Gastroesophageal sphincter (tissue), 4 donors: Measurements from ENCODE around the gene UGP2. TPM values are rescaled to one million over a fixed set of nuclear protein-coding genes. Genes with fewer than 3 reads are reported as not detected.

Experiments used
- ATAC-seq: fragments of 150-250 bp; one replicate; pipeline ENCODE4 v1.9.1; 2016; ENCODE audit warnings: mild to moderate bottlenecking, moderate library complexity
- H3K27ac ChIP-seq, 4 donors: fragments of 200-600 bp; sonication (generic) in 3 of 4; 1 replicate in 3 of 4; 2 replicates in 1 of 4; pipeline ENCODE4 v1.5.1; 2016 to 2019
- H3K27me3 ChIP-seq: fragments of 200-600 bp; sonication (generic); one replicate; pipeline ENCODE4 v1.5.1; 2019
- H3K36me3 ChIP-seq, 2 donors: fragments of 200-600 bp; sonication (generic); one replicate each; pipeline ENCODE4 v1.5.1; 2019; ENCODE audit warnings: control low read depth in 1 of 2
- H3K4me1 ChIP-seq, 3 donors: fragments of 200-600 bp; sonication (generic); 1 replicate in 2 of 3; 2 replicates in 1 of 3; pipeline ENCODE4 v1.5.1; 2016 to 2019; ENCODE audit warnings: control low read depth in 2 of 3
- H3K4me3 ChIP-seq, 2 donors: fragments of 200-600 bp; sonication (generic); one replicate each; pipeline ENCODE4 v1.5.1; 2019; ENCODE audit warnings: mild to moderate bottlenecking in 1 of 2, moderate library complexity in 1 of 2
- H3K9me3 ChIP-seq, 3 donors: fragments of 200-600 bp; sonication (generic); one replicate each; pipeline ENCODE4 v1.5.1; 2017 to 2019; ENCODE audit warnings: control low read depth in 2 of 3
- EP300 ChIP-seq: sonication (generic); formaldehyde crosslinking; IDR thresholded peaks from one replicate; pipeline ENCODE4 v1.6.1; 2017; ENCODE audit warnings: antibody characterized with exemption, mild to moderate bottlenecking
- POLR2A ChIP-seq, 2 donors: fragments of 450-650 bp; IDR thresholded peaks; one replicate each; pipeline ENCODE4 v1.6.1; 2017; ENCODE audit warnings: antibody characterized with exemption in 2 of 2, mild to moderate bottlenecking in 2 of 2, moderate library complexity in 1 of 2
- POLR2AphosphoS5 ChIP-seq: sonication (generic); formaldehyde crosslinking; IDR thresholded peaks from one replicate; pipeline ENCODE4 v1.6.1; 2017; ENCODE audit warnings: antibody characterized with exemption
- WGBS, 2 donors: methylation state at CpG; one replicate each; pipeline ENCODE4 v1.1.5; 2018; ENCODE audit warnings: low coverage in 1 of 2; 5-methylcytosine and 5-hydroxymethylcytosine counted together
- total RNA-seq, 4 donors: library from RNA; depleted of rRNA; stranded (reverse); fragments of >200 nt; gene quantifications; one replicate each; pipeline ENCODE4 v1.1.0, GENCODE V29; 2016
- TF ChIP-seq, protein P1 (sequence below), 4 experiments: fragments of 200-600 bp in 2 of 4; fragments of 450-650 bp in 2 of 4; sonication (generic) in 1 of 4; IDR thresholded peaks; one replicate each; pipeline ENCODE4 v1.5.1; 2017 to 2019; ENCODE audit warnings: antibody characterized with exemption in 4 of 4, mild to moderate bottlenecking in 2 of 4, moderate library complexity in 2 of 4

UGP2 gene
- total RNA-seq, 4 donors from 2014 or later = 151 to 222 (median 164) TPM

- H3K4me3 ChIP-seq = no peak overlapping the region
- no peak for ATAC-seq
- WGBS, 2 donors = 75 to 79% methylated on average over 1 of the region's 1 CpG
Measured at GRCh38 chr2:63878486-63878885, 36.8 kb downstream of the UGP2 start.

DNA sequence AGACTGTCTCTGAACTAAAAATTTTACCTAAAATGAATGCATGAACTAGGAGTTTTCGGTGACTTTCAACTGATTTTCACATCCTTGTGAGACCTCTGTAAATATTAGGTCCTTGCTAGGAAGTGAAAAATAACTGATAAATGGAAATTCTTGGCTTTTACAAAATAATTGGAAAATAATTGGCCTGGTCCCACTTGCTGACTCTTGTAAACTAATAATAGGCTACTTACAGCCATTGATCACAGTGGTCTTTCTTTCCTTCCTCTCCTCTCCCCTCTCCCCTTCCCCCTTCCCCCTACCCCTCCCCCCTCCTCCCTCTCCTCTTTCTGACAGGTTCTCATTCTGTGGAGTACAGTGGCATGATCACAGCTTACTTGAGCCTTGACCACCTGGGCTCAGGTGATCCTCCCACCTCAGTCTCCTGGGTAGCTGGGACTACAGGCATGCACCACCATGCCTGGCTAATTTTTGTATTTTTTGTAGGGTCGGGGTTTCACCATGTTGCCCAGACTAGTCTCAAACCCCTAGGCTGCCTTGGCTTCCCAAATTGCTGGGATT lies 38.3 kb downstream of the UGP2 start:
- 69 to 100% methylated on average over 1 to 2 of the region's 2 CpGs for WGBS, 2 donors
- H3K27me3 ChIP-seq = no peaks in the 10 kb centered on the region
- H3K36me3 ChIP-seq = peaks cover 0 to 25% of the 10 kb centered on the region in 2 donors
- no peak overlapping the region for H3K4me3 ChIP-seq
- H3K4me1 ChIP-seq = peaks cover 7 to 46% (median 12%) of the 10 kb centered on the region in 3 donors
- no peak for ATAC-seq
- H3K27ac ChIP-seq = no peak overlapping the region
- TF ChIP-seq POLR2AphosphoS5 (no peak), POLR2A (IDR thresholded peaks at IDR 0.05) (no peak), EP300 (no peak)
- TF ChIP-seq, protein P1, sequence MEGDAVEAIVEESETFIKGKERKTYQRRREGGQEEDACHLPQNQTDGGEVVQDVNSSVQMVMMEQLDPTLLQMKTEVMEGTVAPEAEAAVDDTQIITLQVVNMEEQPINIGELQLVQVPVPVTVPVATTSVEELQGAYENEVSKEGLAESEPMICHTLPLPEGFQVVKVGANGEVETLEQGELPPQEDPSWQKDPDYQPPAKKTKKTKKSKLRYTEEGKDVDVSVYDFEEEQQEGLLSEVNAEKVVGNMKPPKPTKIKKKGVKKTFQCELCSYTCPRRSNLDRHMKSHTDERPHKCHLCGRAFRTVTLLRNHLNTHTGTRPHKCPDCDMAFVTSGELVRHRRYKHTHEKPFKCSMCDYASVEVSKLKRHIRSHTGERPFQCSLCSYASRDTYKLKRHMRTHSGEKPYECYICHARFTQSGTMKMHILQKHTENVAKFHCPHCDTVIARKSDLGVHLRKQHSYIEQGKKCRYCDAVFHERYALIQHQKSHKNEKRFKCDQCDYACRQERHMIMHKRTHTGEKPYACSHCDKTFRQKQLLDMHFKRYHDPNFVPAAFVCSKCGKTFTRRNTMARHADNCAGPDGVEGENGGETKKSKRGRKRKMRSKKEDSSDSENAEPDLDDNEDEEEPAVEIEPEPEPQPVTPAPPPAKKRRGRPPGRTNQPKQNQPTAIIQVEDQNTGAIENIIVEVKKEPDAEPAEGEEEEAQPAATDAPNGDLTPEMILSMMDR (IDR thresholded peaks at IDR 0.05) = no peak
- no peaks in the 10 kb centered on the region for H3K9me3 ChIP-seq

More at GRCh38 chr2:63878486-63878885, 36.8 kb downstream of the UGP2 start:
- H3K9me3 ChIP-seq = no peaks in the 10 kb centered on the region
- no peak overlapping the region for H3K27ac ChIP-seq
- peaks cover 0 to 17% of the 10 kb centered on the region in 2 donors for H3K36me3 ChIP-seq
- H3K4me1 ChIP-seq = peaks cover 10 to 61% (median 21%) of the 10 kb centered on the region in 3 donors
- H3K27me3 ChIP-seq = no peaks in the 10 kb centered on the region
- TF ChIP-seq POLR2AphosphoS5 (no peak), POLR2A (IDR thresholded peaks at IDR 0.05) (no peak), EP300 (no peak)
- TF ChIP-seq, protein P1 (IDR thresholded peaks at IDR 0.05) = no peak

DNA sequence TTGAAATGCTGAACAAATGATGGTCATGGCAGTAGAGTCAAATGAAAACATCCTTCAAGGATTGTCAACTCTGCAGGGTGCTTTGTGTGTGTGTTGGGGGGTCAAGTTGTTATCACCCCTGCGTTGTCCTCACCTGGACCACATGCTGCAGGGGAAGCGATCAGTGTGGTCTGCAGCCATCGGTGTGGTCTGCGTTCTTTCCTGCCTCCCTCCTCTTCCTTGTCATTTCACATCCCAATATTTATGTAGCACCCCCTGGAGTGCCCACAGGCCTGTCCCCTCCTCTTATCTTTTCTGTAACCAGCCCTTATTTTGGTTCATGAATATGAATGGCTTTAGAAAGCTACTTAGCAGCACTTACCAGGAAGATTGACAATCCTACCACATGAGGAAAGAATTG lies 38.9 kb downstream of the UGP2 start:
- H3K27me3 ChIP-seq = no peaks in the 10 kb centered on the region
- TF ChIP-seq POLR2AphosphoS5 = no peak
- no peaks in the 10 kb centered on the region for H3K9me3 ChIP-seq
- no peak overlapping the region for H3K27ac ChIP-seq
- H3K4me3 ChIP-seq = no peak overlapping the region
- H3K36me3 ChIP-seq = peaks cover 0 to 31% of the 10 kb centered on the region in 2 donors
- no peak for ATAC-seq
- H3K4me1 ChIP-seq = peaks cover 3 to 39% (median 8%) of the 10 kb centered on the region in 3 donors
- WGBS, 2 donors = 81 to 87% methylated on average over 4 of the region's 4 CpGs

- WGBS, 2 donors = 68 to 71% methylated on average over 2 of the region's 2 CpGs
- H3K27ac ChIP-seq = no peak overlapping the region
- H3K4me1 ChIP-seq = peaks cover 0 to 34% (median 3%) of the 10 kb centered on the region in 3 donors
- no peak overlapping the region for H3K4me3 ChIP-seq
- H3K9me3 ChIP-seq = no peaks in the 10 kb centered on the region
- no peaks in the 10 kb centered on the region for H3K27me3 ChIP-seq
- H3K36me3 ChIP-seq = peaks cover 1 to 36% of the 10 kb centered on the region in 2 donors
- TF ChIP-seq POLR2AphosphoS5 = no peak
- TF ChIP-seq, protein P1 (IDR thresholded peaks at IDR 0.05) = no peak
- no peak for TF ChIP-seq EP300
- TF ChIP-seq POLR2A (IDR thresholded peaks at IDR 0.05) = no peak
- ATAC-seq = no peak
Measured at GRCh38 chr2:63881205-63881604, 39.5 kb downstream of the UGP2 start.

DNA sequence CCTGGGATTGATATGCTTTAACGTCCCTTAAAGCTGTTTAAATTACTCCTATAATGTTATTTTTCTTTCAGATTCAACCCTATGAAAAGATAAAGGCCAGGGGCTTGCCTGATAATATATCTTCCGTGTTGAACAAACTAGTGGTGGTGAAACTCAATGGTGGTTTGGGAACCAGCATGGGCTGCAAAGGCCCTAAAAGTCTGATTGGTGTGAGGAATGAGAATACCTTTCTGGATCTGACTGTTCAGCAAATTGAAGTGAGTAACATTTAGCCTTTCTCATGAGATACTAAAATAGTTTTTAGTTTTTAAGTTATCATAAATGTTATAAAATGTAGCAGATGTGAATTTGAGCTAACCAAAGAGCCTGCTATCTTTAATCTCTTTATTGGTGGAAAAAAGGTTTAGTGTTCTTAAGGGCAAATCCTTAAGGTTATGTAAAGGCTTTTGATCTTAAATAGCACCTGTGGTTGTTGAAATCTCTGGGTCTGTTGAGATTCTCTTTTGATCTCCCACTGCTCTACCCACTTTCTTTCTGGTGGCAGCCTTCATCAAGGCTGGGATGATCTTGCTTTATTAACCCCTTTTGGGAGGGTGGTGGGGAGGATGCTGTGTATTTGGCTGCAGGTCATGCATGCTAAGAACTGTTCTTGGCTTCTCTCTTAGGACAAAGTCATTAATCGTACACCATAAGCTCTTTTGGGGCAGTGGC lies 40.9 kb downstream of the UGP2 start:
- ATAC-seq = no peak
- Histone ChIP-seq H3K36me3 (peaks cover 4 to 49% of the 10 kb centered on the region in 2 donors), H3K27ac (no peak overlapping the region), H3K4me1 (peaks cover 0 to 25% (median 0%) of the 10 kb centered on the region in 3 donors), H3K27me3 (no peaks in the 10 kb centered on the region), H3K4me3 (no peak overlapping the region), H3K9me3 (no peaks in the 10 kb centered on the region)
- TF ChIP-seq, protein P1 (IDR thresholded peaks at IDR 0.05) = no peak
- TF ChIP-seq POLR2A (IDR thresholded peaks at IDR 0.05) (no peak), EP300 (no peak), POLR2AphosphoS5 (no peak)
- WGBS, 2 donors = 61 to 88% methylated on average over 3 of the region's 3 CpGs
